H1 (cell line): ENCODE results near the gene MRPS25. TPM values are rescaled to one million over a fixed set of nuclear protein-coding genes. Genes with fewer than 3 reads are reported as not detected.

Experiments used
- KDM4A ChIP-seq: IDR thresholded peaks from one replicate; pipeline ENCODE4 v1.7.1; 2012; ENCODE audit warnings: low read depth, mild to moderate bottlenecking, moderate library complexity, low read length, inconsistent platforms; ENCODE audit not compliant: severe bottlenecking
- polyA plus RNA-seq, 7 experiments: library from polyadenylated mRNA; depleted of rRNA in 3 of 7; stranded (reverse) in 5 of 7; unstranded in 2 of 7; fragments of >200 nt in 5 of 7; fragments of 200-250 nt in 2 of 7; gene quantifications; 1 replicate in 5 of 7; 2 replicates in 1 of 7; 4 replicates in 1 of 7; pipeline versions ENCODE4 v1.2.1 to v1.2.3, GENCODE V29; 2011 to 2013; ENCODE audit warnings: missing spikeins in 2 of 7, mixed read lengths in 2 of 7
- total RNA-seq: library from RNA; stranded (reverse); fragmentation: NEBNext Ultra II Directional; extraction: Animal tissue kit (Norgen Biotek cat#: 25700); gene quantifications from 2 replicates; pipeline ENCODE4 v1.2.1, GENCODE V29; 2021
- TF ChIP-seq, protein P1 (sequence below), 3 experiments: IDR thresholded peaks; 1 replicate in 2 of 3; 2 replicates in 1 of 3; pipeline versions ENCODE4 v1.5.1 to v1.6.1; 2011; ENCODE audit warnings: low read length in 3 of 3, mild to moderate bottlenecking in 3 of 3, inconsistent platforms in 2 of 3, low read depth in 1 of 3, moderate library complexity in 1 of 3; ENCODE audit not compliant: insufficient read depth in 1 of 3; ENCODE audit errors: control extremely low read depth in 1 of 3

Gene MRPS25
- total and polyA plus RNA-seq, 2 of the 8 experiments (the other 6 are each of a cell fraction or from before 2014, with no cell fraction given), result 23.0 to 56.5 TPM

DNA sequence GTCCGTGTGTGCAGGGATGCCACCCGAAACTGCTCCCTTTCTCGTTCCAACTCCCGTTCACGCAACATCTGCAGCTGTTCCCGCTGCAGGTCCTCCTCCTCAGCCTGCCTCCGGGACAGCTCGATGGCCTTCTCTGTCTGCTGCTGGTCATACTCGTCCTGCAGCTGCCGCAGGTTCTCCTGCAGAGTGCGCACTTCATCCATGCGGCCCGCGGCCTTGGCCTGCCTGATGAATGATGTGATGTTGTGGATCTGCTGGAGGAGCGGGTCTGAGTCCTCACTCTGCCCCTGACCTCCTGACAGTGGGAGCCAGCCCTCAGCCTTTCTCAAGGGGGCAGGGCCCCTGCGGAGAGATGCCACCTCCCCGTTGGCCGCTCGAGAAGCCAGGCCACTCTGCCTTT lies 9.4 kb upstream of the MRPS25 start (continued):
- TF ChIP-seq, protein P1, sequence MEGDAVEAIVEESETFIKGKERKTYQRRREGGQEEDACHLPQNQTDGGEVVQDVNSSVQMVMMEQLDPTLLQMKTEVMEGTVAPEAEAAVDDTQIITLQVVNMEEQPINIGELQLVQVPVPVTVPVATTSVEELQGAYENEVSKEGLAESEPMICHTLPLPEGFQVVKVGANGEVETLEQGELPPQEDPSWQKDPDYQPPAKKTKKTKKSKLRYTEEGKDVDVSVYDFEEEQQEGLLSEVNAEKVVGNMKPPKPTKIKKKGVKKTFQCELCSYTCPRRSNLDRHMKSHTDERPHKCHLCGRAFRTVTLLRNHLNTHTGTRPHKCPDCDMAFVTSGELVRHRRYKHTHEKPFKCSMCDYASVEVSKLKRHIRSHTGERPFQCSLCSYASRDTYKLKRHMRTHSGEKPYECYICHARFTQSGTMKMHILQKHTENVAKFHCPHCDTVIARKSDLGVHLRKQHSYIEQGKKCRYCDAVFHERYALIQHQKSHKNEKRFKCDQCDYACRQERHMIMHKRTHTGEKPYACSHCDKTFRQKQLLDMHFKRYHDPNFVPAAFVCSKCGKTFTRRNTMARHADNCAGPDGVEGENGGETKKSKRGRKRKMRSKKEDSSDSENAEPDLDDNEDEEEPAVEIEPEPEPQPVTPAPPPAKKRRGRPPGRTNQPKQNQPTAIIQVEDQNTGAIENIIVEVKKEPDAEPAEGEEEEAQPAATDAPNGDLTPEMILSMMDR (IDR thresholded peaks at IDR 0.05; ENCODE audit: control extremely low read depth in 1 of 3, insufficient read depth in 1 of 3, low read depth in 1 of 3, low read length in 3 of 3), result peak in 1 of 3 experiments; percentile 5; a peak in 1 of 4 replicates
- TF ChIP-seq KDM4A, result no peak
